ENCODE measurements around the gene HIVEP3.

DNA sequence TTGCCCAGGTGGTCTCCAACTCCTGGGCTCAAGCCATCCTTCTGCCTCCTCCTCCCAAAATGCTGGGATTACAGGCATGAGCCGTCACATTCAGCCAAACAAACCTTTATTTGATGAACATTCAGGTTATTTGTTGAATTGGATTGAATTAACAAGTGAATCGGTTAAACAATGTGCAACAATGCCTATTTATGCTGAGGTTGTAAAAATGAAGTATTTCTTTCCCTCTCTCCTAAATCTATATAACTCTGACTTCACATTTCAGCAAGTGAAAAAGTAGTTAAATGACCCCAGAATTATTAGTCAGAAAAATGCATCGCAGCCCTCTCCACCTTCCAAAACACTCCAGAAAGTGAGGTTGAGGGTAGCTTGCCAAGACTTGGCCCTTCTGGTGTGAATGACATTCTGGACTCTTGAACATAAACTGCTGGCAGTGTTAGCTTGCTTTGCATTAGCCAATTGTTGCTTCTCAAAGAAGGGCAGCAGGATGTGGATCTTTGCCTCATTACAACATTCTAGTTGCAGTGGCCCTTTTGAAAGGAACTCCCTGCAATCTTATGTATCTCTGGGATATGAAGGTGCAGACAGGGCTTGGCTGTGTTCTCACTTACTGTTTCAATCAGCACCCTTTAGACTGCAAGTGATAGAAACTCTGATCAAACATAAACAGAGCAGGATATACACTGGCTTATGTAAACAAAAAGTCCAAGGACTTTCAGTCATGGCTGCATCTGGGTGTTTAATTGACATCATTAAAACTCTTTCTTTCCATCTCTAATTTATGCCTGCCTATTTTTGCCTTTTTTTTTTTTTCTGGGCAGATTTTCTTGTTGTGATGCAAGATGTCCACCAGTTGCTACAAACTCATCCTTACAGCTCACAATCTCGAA is 456.7 kb downstream of the HIVEP3 start:
- TF ChIP-seq, protein P1, sequence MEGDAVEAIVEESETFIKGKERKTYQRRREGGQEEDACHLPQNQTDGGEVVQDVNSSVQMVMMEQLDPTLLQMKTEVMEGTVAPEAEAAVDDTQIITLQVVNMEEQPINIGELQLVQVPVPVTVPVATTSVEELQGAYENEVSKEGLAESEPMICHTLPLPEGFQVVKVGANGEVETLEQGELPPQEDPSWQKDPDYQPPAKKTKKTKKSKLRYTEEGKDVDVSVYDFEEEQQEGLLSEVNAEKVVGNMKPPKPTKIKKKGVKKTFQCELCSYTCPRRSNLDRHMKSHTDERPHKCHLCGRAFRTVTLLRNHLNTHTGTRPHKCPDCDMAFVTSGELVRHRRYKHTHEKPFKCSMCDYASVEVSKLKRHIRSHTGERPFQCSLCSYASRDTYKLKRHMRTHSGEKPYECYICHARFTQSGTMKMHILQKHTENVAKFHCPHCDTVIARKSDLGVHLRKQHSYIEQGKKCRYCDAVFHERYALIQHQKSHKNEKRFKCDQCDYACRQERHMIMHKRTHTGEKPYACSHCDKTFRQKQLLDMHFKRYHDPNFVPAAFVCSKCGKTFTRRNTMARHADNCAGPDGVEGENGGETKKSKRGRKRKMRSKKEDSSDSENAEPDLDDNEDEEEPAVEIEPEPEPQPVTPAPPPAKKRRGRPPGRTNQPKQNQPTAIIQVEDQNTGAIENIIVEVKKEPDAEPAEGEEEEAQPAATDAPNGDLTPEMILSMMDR (conservative IDR thresholded peaks at IDR 0.05; ENCODE audit: low read depth, low read length) = no peak
- TF ChIP-seq EZH2 (IDR thresholded peaks at IDR 0.05; ENCODE audit: borderline replicate concordance, low read depth, low read length, poor library complexity, severe bottlenecking) = no peak
